Gastroesophageal sphincter (tissue), 3 donors: ENCODE results near the gene PPP1R16B.

Experiments
- CTCF ChIP-seq, 4 experiments: fragments of 200-600 bp in 2 of 4; fragments of 450-650 bp in 2 of 4; sonication (generic) in 1 of 4; IDR thresholded peaks; one replicate each; pipeline ENCODE4 v1.5.1; 2017 to 2019; ENCODE audit warnings: antibody characterized with exemption in 4 of 4, mild to moderate bottlenecking in 2 of 4, moderate library complexity in 2 of 4
- EP300 ChIP-seq: sonication (generic); formaldehyde crosslinking; IDR thresholded peaks from one replicate; pipeline ENCODE4 v1.6.1; 2017; ENCODE audit warnings: antibody characterized with exemption, mild to moderate bottlenecking
- POLR2A ChIP-seq, 2 donors: fragments of 450-650 bp; IDR thresholded peaks; one replicate each; pipeline ENCODE4 v1.6.1; 2017; ENCODE audit warnings: antibody characterized with exemption in 2 of 2, mild to moderate bottlenecking in 2 of 2, moderate library complexity in 1 of 2

GRCh38 chr20:38890497-38890818 is 85.0 kb downstream of the PPP1R16B start:
- no peak for TF ChIP-seq CTCF (IDR thresholded peaks at IDR 0.05)
- TF ChIP-seq EP300: no peak
- no peak for TF ChIP-seq POLR2A (IDR thresholded peaks at IDR 0.05)
